SK-N-MC (cell line): ENCODE data around the gene RIPOR1.

ENCODE experiments used
- EZH2 ChIP-seq: fragments of 200-600 bp; sonication (generic); IDR thresholded peaks from one replicate; pipeline ENCODE4 v1.6.1; 2017; ENCODE audit warnings: antibody characterized with exemption
- FOXP2 ChIP-seq: optimal IDR thresholded peaks from 2 replicates; pipeline ENCODE3; 2011; ENCODE audit warnings: mild to moderate bottlenecking, moderate library complexity; ENCODE audit not compliant: insufficient read depth; ENCODE audit errors: extremely low read length, control extremely low read depth
- POLR2AphosphoS5 ChIP-seq: IDR thresholded peaks from 2 replicates; pipeline ENCODE4 v1.6.1; 2012; ENCODE audit warnings: mild to moderate bottlenecking, low read depth, low read length, borderline replicate concordance

DNA sequence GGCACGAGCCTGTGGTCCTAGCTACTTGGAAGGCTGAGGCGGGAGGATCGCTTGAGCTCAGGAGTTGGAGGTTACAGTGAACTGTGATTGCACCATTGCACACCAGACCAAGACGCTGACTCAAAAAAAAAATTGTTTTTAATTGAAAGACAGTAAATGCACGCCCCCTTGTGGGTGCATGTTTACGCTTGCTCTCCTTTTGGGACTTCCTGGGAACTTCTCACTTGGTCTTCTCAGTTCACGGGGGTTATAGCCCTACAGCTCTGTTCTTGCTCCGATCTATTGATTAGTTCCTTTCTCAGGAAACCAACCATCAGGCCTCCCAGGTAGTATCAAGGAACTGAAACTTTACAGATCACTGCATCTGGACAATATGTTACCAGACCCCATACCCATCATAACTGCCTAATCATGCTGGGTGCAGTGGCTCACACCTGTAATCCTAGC, 14.2 kb upstream of the RIPOR1 start:
- TF ChIP-seq EZH2 (no peak), POLR2AphosphoS5 (no peak), FOXP2 (no peak)
